ENCODE measurements around the gene SPOCK2.

DNA sequence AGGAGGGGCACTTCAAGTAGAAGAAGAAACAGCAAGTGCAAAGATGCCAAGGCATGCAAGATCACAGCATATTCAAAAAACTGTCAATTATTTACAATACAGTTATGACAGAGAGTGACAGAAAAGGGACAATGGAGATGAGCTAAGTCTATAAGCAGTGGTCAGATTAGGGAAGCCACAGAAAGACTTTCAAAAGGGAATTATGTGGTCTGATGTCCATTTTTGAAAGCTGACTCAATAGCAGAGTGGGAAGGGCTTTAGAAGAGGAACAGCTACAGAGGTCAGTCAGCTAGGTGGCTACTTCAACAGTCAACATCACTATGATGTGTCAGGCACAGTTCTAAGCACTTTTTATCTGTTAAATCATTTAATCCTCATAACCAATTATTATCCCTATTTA is 45.2 kb upstream of the SPOCK2 start:
- TF ChIP-seq, protein P1, sequence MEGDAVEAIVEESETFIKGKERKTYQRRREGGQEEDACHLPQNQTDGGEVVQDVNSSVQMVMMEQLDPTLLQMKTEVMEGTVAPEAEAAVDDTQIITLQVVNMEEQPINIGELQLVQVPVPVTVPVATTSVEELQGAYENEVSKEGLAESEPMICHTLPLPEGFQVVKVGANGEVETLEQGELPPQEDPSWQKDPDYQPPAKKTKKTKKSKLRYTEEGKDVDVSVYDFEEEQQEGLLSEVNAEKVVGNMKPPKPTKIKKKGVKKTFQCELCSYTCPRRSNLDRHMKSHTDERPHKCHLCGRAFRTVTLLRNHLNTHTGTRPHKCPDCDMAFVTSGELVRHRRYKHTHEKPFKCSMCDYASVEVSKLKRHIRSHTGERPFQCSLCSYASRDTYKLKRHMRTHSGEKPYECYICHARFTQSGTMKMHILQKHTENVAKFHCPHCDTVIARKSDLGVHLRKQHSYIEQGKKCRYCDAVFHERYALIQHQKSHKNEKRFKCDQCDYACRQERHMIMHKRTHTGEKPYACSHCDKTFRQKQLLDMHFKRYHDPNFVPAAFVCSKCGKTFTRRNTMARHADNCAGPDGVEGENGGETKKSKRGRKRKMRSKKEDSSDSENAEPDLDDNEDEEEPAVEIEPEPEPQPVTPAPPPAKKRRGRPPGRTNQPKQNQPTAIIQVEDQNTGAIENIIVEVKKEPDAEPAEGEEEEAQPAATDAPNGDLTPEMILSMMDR (IDR thresholded peaks at IDR 0.05; ENCODE audit: low read depth, low read length), result no peak
- TF ChIP-seq EZH2phosphoT487 (IDR thresholded peaks at IDR 0.05; ENCODE audit: low read depth), result no peak

Measured in OCI-LY3 (cell line).